HL-60/S4 (cell line): Measurements from ENCODE around the gene PPFIA3.

Experiments
- in situ Hi-C: fragments of 300-500 bp; cut with MboI; formaldehyde crosslinking; loops from 2 replicates; pipeline ENCODE4 v1.14.3; 2022; ENCODE audit warnings: low sequenced_read_pairs

PPFIA3 gene

GRCh38 chr19:49148784-49149651, 29.7 kb downstream of the PPFIA3 start:
- in situ Hi-C loops = no loop called here

GRCh38 chr19:49149652-49150105, 30.3 kb downstream of the PPFIA3 start:
- in situ Hi-C loops = no loop called here

GRCh38 chr19:49150106-49150943, 31.0 kb downstream of the PPFIA3 start:
- in situ Hi-C loops = no loop called here

- in situ Hi-C loops = no loop called here
Measured at GRCh38 chr19:49150944-49151243, 31.6 kb downstream of the PPFIA3 start.

DNA sequence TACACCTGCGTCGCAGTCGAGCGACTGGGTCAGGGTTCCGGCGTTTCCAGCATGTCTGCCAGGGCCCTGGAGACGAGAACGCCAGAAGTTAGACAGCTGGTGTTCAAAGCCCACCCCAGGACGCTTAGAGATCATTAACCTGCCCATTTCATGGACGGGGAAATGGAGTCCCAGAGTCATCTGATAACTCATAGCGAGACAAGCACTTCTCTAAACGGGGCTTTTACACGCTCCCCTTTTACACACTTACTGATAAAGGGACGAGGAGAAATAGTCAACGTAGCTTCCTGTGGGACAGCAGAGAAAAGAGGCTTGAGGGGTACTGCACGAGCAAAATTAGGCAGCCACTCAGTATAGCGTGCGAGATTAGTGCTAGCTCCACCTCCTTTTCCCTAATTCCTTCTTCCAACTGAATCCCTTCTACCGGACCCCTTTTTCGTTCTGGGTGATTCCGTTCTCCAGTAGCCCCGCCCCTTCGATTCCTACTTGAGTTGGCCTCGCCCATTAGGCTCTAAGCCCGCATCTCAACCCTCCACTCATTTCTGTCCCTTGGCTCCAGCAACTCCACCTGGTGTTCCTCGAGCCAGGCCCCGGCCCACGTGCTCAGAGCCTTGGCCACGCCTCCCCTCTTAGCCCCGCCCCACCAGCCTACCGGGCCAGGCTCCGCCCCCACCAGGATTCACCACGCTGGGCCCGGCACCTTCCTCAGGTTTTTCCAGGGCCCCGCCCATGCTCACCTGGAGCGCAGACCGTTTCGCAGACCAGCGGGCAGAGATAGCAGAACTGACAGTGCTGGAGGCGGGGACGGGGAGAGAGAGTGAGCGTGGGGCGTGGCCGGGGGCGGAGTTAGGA, 32.1 kb downstream of the PPFIA3 start:
- in situ Hi-C loops = no loop called here

DNA sequence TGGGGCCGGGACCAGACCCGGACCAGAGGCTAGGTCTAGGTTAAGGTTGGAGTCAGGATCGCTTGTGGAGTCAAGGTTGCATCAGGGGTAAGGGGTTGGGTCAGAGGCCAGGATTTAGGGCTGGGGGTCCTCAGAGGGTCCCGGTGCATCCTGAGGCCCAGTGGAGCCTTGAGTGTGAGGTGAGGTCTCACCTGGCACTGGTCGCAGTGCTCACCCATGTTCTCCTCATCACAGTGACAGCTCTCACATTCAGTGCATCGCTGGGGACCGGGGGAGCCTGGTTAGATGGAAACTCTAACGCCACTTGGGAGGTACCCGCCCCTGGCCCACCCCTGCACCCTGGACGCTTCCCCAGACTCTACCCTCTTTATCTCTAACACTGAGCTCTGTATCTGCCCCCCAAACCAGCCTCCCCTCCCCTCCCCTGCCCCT, 32.8 kb downstream of the PPFIA3 start:
- in situ Hi-C loops = no loop called here

GRCh38 chr19:49153167-49153809, 33.9 kb downstream of the PPFIA3 start:
- in situ Hi-C loops = no loop called here

GRCh38 chr19:49154279-49154678, 34.9 kb downstream of the PPFIA3 start:
- in situ Hi-C loops = no loop called here

DNA sequence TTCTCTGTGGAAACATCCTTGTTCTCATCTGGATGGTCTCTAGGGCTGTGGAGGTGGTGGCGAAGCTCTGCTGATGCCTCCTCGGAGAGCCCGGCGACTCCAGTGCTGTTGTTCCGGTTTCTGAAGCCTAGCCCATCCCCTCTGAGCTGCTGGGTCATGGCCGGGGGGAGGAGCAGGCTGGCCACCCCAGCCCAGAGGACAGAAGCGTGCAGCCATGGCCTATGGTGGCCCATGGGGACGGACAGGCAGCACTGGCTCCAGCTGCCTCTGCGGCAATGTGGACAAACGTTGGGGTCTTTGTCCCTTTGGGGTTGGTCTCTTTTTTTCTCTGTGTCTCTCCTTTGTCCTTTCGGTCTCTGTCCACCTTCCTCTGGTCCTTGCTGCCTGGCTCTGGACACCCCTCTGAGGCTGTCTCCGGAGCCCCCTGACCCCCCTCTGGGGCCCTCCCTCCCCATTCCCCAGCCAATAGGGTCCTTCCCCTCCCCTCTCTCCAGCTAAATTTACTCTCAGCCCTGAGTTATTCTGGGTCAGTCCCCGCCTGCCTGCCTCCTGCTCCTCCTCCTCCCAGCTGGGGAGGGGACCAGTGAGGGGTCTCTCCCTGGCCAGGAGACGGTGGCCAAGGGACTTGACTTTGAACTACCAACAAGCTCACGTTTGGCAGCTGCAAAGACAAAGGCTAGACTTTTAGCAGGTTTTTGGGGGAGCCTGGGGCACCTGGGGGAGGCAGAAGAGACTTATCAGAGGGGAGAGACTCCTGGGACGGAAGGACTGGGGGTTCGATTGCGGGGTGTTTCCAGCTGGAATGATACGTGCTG, 35.9 kb downstream of the PPFIA3 start, which contains the start of gene HRC:
Gene HRC (minus strand): TSS at position 392 of the 815 bp plus-strand sequence. CDS start 159 bp downstream, at position 233.
- in situ Hi-C loops = no loop called here

DNA sequence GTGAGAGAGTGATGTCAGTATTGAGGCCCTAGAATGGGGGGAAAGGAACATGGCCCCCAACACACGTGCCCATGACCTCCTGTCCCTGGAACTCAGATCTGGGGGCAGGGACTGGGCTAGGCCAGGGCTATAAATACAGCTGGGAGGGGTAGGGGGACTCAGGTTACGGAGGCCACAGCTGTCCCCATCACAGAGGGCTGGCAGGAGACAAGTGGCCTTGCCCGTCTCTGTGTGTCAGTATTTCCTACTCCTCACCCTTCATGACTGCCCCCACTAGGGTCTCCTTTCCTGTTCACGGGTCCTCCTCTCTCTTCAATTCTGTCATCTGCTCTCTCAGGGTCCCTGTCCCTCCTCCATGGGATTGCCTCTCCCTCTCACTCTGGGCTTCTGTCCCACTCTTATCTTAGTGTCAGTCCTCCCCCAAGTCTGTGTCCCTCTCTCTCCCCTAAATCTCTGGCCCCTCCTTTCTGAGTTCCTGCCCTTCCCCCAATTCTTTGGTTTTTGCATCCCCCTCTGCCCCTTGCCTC, 36.5 kb downstream of the PPFIA3 start:
- in situ Hi-C loops = no loop called here

DNA sequence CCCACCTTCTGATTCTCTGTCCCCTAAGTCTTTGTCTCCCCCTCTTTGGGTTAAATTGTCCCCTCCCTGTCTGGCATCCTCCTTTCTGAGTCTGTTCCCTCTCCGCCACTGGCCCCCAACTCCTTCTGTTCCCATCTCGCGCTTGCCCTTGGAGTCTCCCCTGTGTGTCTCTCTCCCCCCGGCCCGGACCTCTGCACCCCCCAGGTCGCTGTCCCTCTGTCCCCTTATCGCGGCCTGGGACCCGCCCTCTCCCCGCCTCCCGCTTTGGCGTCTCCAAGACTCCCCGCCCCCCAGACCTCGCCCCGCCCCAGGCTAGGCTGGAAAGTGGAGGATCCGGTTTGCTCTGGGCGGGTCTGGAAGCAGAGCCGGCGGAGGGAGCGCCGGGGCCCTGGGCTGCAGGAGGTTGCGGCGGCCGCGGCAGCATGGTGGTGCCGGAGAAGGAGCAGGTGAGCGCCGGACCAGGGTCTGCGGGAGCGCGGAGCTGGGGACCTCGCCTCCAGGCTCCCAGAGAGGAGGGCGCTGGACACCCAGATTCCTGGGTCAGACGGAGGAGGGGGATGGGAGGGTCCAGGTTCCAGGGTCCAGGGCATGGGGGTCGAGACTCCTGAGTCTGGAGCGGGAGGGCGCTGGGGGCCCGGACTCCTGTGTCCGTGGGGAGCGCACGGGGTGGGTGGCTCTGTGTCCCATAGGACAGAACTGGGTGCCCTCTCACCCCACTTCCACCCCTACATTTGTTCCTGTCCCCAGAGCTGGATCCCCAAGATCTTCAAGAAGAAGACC, 38.3 kb downstream of the PPFIA3 start, which contains the start of gene TRPM4:
Gene TRPM4 (plus strand): TSS at position 348 of the 780 bp plus-strand sequence. CDS start 75 bp downstream, at position 423.
- in situ Hi-C loops = no loop called here

DNA sequence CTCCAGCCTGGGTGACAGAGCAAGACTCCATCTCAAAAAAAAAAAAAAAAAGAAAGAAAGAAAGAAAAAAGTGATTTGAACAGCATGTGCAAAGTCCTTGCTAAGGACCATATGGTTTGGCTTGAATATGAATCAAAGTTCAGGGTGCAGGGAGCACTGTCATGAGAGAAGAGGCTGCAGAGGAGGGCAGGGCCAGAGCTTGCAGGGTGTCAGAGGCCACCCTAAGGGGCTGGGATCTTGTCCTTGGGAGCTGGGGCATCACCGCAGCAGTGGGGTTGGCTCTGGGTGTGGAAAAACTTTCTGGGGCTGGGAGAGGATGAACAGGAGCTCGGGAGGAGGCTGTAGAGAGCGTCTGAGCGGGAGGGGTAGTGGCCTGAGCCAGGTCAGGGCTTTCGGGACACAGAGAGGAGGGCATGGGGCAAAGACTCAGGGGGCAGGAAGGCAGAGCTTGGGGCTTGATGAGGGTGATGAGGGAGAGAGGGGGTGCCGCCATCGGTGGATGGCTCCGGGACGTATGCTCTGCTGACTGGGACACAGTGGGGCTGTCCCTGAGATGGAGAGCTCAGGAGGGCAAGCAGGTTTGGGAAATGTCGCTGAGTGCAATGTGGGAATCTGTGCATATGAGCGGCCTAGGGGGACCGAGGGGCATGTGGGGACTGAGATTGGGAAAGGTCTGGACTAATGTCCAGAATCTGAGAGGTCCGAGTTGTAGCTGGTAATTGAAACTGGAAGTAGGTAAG, 41.3 kb downstream of the PPFIA3 start:
- in situ Hi-C loops = no loop called here

DNA sequence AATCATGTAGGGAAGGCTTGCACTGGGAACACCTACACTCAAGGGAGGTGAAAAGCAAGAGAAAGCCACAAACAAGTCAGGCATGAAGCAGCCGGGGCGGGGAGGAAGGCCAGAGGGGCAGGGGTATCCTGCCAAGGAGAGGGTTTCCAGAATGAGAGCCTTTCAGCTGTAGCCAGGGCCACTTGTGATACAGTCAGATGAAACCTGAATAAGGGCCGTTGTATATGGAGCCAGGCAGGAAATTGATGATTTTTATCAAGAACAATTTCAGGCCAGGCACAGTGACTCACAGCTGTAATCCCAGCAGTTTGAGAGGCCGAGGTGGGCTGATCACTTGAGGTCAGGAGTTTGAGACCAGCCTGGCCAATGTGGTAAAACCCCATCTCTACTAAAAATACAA, 42.6 kb downstream of the PPFIA3 start:
- in situ Hi-C loops = no loop called here

- in situ Hi-C loops = no loop called here
Measured at GRCh38 chr19:49165111-49165750, 45.9 kb downstream of the PPFIA3 start.

DNA sequence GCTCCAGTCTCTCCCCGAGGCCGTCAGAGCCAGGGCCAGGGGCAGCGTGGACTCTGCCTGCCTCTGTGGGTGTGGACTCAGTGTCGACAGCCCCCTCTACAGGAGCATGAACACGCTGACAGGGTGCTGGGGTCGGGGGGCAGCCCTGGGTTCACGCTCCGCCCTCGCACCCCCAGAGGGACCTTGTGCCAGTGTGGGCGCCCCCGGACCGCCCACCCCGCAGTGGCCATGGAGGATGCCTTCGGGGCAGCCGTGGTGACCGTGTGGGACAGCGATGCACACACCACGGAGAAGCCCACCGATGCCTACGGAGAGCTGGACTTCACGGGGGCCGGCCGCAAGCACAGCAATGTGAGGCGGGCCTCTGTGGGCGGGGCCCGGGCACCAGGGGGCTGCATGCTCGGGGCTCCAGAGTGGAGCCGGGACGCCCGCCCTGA, 46.5 kb downstream of the PPFIA3 start:
- in situ Hi-C loops = no loop called here

DNA sequence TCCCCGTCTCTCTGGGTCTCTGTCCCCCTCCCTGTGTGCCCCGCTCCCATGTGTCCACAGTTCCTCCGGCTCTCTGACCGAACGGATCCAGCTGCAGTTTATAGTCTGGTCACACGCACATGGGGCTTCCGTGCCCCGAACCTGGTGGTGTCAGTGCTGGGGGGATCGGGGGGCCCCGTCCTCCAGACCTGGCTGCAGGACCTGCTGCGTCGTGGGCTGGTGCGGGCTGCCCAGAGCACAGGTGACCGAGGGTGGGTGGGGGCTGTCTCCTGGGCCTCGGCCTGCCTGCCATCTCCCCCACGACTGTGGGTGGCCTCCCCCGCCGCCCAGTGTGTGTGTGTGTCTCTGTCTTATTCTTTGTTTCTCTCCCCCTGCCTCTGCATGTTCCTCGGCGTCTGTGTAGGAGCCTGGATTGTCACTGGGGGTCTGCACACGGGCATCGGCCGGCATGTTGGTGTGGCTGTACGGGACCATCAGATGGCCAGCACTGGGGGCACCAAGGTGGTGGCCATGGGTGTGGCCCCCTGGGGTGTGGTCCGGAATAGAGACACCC, 48.6 kb downstream of the PPFIA3 start:
- in situ Hi-C loops = no loop called here

DNA sequence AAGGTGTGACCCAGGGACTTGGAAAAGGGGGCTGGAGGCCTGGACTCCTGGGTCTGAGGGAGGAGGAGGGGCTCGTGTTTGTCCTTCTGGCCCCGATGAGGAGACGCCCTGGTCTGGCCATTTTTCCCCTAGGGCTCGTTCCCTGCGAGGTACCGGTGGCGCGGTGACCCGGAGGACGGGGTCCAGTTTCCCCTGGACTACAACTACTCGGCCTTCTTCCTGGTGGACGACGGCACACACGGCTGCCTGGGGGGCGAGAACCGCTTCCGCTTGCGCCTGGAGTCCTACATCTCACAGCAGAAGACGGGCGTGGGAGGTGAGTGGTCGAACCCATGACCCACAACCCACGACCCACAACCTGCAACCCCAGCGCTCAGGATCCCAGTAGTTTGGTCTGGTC, 49.1 kb downstream of the PPFIA3 start:
- in situ Hi-C loops = no loop called here
